ENCODE results near the gene EFNA4. TPM values are rescaled to one million over a fixed set of nuclear protein-coding genes. Genes with fewer than 3 reads are reported as not detected.

Gene EFNA4
- total RNA-seq, 1 experiment from 2014 or later = 26.2 TPM

DNA sequence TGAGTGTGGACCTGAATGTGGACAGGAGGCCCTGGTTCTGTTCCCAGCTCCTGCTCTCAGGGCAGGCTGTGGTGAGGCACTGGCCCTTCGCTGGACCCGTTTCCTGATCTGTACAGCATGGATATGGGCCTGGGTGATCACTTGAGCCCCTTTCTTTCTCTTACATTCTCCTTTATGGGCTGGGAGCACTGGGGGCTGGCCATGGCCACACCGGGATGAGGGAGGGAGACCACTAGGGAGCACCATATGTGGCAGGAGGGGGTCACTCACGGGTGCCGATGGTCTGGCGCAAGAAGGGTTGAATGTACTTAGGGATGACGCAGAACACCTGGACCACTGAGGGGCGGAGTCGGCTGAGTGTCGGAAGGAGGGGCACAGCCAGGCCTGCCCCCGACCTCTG is 32.6 kb upstream of the EFNA4 start:
- no peak for DNase-seq (ENCODE audit: low spot score)
- in situ Hi-C loops (cut with HindIII; ENCODE audit: low sequenced_read_pairs) = no loop called here

GRCh38 chr1:155032886-155033285 is 30.7 kb upstream of the EFNA4 start:
- in situ Hi-C loops (cut with HindIII; ENCODE audit: low sequenced_read_pairs) = no loop called here

DNA sequence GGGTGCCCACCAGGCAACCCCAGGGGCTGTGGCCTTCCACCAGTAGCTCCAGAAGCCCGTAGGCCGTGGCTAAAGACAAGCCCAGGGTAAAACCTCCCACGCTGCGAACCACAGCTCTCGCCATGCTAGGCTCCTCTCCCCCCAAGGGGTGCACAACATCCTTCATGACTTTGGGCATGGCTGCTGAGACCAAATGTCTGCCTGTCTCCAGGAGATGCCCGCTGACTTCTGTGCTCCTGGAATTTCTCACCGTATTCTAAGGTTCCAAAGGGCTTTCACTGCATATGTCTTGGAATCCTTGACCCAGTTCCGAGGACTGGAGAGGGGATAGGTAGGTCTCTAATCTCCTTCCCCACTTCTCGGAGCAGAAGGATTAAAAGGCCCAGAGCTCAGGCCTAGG is 30.0 kb upstream of the EFNA4 start, which contains the start of the genes DCST1 and DCST2:
TSS of gene DCST1 (plus strand) at position 301 of the 400 bp plus-strand sequence. CDS start 213 bp downstream, outside the sequence.
TSS of gene DCST2 (minus strand) at position 258 of the 400 bp plus-strand sequence. CDS start at position 178, 80 bp downstream.
- no peak for DNase-seq (ENCODE audit: low spot score)
- in situ Hi-C loops (cut with HindIII; ENCODE audit: low sequenced_read_pairs) = no loop called here

More at GRCh38 chr1:155032886-155033285, 30.7 kb upstream of the EFNA4 start:
- DNase-seq (ENCODE audit: low spot score) = no peak

GRCh38 chr1:155034318-155035208 is 29.0 kb upstream of the EFNA4 start:
- in situ Hi-C loops (cut with HindIII; ENCODE audit: low sequenced_read_pairs) = no loop called here
- no peak for DNase-seq (ENCODE audit: low spot score)

- no peak for DNase-seq (ENCODE audit: low spot score)
- in situ Hi-C loops (cut with HindIII; ENCODE audit: low sequenced_read_pairs) = no loop called here
These were observed 27.6 kb upstream of the EFNA4 start for GRCh38 chr1:155035936-155036335.

DNA sequence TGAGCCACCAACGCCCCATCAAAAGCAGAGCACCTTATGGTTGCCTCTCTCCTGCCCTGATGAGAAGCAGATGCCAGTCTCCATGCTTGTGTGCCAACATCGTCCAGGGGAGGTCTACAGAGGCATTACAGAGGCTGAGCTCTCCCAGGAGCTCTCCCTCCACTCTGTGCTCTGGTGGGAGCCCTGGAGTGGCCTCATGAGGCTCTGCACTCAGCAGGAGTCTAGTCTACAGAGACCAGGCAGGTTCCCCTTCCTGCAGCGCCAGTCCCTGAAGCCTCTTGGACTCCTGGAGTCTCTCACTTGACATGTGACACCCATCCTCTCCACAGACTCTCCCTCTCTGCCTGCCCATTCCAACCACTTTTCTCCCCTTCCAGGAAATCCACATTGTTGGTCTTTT is 26.5 kb upstream of the EFNA4 start:
- no peak for DNase-seq (ENCODE audit: low spot score)
- in situ Hi-C loops (cut with HindIII; ENCODE audit: low sequenced_read_pairs) = no loop called here

DNA sequence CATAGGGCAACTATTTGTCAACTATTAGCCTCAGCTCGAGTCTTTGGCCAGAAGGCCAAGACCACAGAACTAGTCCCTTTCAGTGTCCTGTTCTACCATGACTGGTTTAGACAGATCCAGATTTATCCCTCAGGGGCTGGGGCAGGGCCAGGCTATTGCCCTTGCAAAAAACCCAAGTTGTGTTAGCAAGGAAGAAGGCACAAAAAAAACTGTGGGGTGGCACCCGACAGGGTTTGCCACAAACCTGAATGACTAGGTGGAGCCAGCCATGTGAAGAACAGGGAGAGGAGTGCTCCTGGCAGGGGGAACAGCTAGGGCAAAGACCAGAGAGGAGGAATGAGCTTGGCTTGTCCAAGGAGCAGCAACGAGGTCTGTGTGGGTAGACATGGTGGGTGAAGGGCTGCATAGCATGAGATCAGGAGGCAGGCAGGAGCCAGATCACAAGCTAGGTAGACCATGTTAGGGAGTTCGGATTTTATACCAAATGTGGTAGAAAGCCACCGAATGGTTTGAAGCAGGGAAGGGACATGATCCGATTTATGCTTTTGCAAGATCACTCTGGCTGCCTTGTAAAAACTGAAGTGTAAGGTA is 25.6 kb upstream of the EFNA4 start:
- in situ Hi-C loops (cut with HindIII; ENCODE audit: low sequenced_read_pairs) = no loop called here
- no peak for DNase-seq (ENCODE audit: low spot score)

GRCh38 chr1:155038602-155039307 is 24.8 kb upstream of the EFNA4 start:
- in situ Hi-C loops (cut with HindIII; ENCODE audit: low sequenced_read_pairs) = no loop called here
- no peak for DNase-seq (ENCODE audit: low spot score)

- in situ Hi-C loops (cut with HindIII; ENCODE audit: low sequenced_read_pairs) = no loop called here
- no peak for DNase-seq (ENCODE audit: low spot score)
These were observed 24.3 kb upstream of the EFNA4 start for GRCh38 chr1:155039308-155039669.

GRCh38 chr1:155040358-155041093 is 23.0 kb upstream of the EFNA4 start:
- in situ Hi-C loops (cut with HindIII; ENCODE audit: low sequenced_read_pairs) = no loop called here
- DNase-seq (ENCODE audit: low spot score) = no peak

- in situ Hi-C loops (cut with HindIII; ENCODE audit: low sequenced_read_pairs) = no loop called here
- DNase-seq (ENCODE audit: low spot score) = no peak
These were observed 20.8 kb upstream of the EFNA4 start for GRCh38 chr1:155042789-155043188.

DNA sequence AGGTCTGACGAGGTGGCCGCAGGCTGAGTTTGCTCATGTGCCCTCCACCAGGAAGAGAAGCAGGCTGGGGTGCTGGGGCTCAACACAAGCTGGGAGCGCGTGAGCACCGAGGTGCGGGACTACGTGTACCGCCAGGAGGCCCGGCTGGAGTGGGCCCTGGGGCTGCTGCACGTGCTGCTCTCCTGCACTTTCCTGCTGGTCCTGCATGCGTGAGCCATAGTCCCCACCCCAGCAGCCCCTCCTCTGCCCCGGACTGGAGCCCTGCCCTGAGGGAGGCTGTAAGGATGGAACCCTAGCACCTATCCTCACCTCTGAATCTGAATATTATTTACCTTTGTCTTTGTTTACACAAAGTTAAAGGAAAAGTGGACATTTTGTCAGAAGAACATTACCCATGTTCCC is 20.2 kb upstream of the EFNA4 start:
- no peak for DNase-seq (ENCODE audit: low spot score)
- in situ Hi-C loops (cut with HindIII; ENCODE audit: low sequenced_read_pairs) = no loop called here

- in situ Hi-C loops (cut with HindIII; ENCODE audit: low sequenced_read_pairs) = no loop called here
- no peak for DNase-seq (ENCODE audit: low spot score)
These were observed 19.7 kb upstream of the EFNA4 start for GRCh38 chr1:155043793-155044192.

GRCh38 chr1:155044365-155044764 is 19.2 kb upstream of the EFNA4 start:
- in situ Hi-C loops (cut with HindIII; ENCODE audit: low sequenced_read_pairs) = no loop called here
- no peak for DNase-seq (ENCODE audit: low spot score)

- peak; percentile 71 for DNase-seq (ENCODE audit: low spot score)
- in situ Hi-C loops (cut with HindIII; ENCODE audit: low sequenced_read_pairs) = no loop called here
These were observed 18.5 kb upstream of the EFNA4 start for GRCh38 chr1:155044812-155045657.

DNA sequence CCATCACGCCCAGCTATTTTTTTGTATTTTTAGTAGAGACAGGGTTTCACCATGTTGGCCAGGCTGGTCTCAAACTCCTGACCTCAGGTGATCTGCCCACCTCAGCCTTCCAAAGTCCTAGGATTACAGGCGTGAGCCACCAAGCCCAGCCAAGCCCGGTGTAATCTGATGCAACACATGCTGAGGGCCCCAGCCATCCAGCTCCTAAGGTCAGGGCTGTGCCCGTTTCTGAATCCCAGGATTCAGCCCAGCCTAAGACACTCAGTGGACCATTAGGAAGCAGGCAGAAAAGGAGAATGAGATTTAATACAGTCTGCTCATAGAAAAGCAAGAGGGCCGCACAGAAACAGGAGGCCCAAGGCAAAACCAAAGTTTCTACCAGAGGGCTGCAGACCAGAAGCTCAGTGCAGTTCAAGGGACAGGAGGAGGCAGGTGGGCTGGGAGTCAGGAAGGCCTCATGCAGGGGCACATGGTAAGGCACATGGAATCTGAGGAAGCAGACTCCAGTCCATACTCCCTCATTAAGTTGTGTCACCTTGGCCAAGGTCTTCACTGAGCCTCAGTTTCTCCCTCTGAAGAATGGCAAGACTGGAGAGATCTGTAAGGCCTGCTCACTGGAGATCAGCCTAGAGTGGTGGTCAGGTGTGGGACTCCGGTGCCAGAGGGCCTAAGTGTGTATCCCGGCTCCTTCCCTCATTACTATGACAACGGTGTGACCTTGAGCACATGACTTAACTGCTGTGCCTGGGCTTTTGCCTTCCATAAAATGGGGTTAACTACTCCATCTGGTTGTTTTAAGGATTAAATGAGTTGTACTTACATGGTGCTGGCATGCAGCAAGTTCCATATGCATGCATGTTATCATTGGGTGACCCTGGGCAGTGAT is 14.8 kb upstream of the EFNA4 start:
- in situ Hi-C loops (cut with HindIII; ENCODE audit: low sequenced_read_pairs) = no loop called here
- DNase-seq (ENCODE audit: low spot score) = no peak
